ENCODE results near the gene DHX35.
"Not testable (repeated sequence)": the region's sequence is repeated elsewhere in the genome, so short reads cannot be mapped to it uniquely, and the experiment has no call there.

The DHX35 gene

DNA sequence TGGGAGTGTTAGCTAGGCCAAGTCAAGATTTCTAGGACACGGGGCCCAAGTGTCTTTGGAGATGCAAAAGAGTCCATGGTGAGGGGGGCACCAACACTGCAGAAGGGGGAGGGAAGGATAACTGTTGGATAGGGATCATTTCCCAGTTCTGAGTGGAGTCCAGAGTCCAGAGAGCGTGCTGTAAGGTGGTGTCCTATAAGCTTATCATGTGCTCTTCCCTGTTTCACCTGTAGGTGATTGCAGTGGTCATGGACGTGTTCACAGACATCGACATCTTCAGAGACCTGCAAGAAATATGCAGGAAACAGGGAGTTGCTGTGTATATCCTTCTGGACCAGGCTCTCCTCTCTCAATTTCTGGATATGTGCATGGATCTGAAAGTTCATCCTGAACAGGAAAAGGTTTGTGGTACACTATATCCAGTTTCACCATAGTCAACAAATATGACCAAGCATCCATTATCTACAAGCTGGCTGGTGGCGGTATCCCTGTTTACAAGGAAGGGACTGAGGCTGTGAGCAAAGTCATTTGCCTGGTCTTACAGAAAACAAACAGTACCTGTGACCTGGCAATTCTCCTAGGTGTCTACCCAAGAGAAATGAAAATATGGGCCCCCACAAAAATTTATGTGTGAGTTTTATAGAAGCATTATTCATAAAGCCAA, 20.3 kb upstream of the DHX35 start:
- DNase-seq = no peak

- DNase-seq = no peak
Measured at GRCh38 chr20:38945012-38945411, 17.1 kb upstream of the DHX35 start.

- DNase-seq = no peak
Measured at GRCh38 chr20:38946836-38947235, 15.3 kb upstream of the DHX35 start.

- DNase-seq = no peak
Measured at GRCh38 chr20:38947931-38948362, 14.2 kb upstream of the DHX35 start.

- no peak for DNase-seq
Measured at GRCh38 chr20:38950254-38950653, 11.9 kb upstream of the DHX35 start.

- no peak for DNase-seq
Measured at GRCh38 chr20:38951611-38952010, 10.5 kb upstream of the DHX35 start.

- no peak for DNase-seq
Measured at GRCh38 chr20:38952153-38952552, 10.0 kb upstream of the DHX35 start.

- no peak for DNase-seq
Measured at GRCh38 chr20:38953630-38954340, 8.4 kb upstream of the DHX35 start.

GRCh38 chr20:38957235-38957876, 4.8 kb upstream of the DHX35 start:
- no peak for DNase-seq

DNA sequence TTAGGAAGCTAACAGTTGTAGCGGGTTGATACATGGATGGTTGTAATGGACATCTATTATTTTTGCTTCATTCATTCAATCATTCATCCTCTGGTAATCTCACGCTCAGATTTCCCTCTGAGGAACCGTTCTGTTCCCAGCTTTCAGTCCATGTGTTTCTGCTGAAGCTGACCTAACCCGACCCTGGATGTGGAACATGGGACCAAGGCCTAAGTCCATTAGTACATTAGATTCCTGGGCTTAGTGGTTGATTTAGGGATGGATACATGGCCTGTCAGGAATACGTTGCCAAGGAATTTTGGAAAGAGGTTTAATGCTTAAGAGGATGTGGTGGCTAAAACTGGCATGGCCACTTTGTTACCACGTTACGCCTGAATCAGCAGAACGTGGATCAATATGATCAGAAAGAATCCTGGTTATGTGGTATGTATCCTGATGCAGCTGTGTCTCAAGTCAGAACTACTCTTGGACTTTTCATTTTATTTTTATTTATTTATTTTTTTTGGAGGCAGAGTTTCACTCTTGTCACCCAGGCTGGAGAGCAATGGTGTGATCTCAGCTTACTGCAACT, 4.1 kb upstream of the DHX35 start:
- no peak for DNase-seq

DNA sequence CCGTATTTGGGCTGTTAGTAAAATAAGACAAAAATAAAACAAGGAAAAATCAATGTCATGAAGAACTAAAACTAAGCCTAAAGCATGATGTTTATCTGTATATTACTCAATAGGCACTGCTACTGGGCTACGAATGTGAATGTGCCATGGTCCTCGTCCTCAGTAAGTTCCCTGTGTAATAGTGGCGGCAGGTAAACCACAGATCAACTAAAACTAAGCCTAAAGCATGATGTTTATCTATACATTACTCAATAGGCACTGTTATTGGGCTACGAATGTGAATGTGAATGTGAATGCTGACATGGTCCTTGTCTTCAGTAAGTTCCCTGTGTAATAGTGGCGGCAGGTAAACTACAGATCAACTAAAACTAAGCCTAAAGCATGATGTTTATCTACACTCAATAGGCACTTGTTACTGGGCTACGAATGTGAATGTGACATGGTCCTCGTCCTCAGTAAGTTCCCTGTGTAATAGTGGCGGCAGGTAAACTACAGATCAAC, 1.9 kb upstream of the DHX35 start:
- not testable (repeated sequence) for DNase-seq

DNA sequence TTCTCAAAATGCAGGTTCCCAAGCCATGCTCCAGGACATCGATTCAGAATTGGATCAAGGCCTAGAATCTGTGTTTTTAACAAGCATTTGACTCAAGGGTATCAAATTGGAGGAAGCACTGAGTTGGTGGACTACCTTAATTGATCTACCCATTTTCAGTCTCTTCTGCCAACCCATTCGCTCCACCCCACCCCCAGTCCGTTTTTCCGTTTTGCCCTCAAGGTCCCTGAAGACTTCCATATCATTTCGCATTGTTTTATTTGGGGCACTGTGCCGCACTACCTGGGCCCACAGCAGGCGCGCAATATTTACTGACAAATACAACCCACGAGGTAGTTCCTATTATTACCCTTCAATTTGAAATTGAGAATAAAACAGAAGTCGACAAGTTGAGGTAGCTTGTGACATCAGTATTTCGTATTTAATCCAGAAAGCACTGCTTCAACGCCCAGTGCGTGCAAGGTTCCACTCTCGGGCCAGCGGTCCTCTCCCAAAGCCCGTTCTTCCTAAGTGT, 557 bp upstream of the DHX35 start:
- no peak for DNase-seq

DNA sequence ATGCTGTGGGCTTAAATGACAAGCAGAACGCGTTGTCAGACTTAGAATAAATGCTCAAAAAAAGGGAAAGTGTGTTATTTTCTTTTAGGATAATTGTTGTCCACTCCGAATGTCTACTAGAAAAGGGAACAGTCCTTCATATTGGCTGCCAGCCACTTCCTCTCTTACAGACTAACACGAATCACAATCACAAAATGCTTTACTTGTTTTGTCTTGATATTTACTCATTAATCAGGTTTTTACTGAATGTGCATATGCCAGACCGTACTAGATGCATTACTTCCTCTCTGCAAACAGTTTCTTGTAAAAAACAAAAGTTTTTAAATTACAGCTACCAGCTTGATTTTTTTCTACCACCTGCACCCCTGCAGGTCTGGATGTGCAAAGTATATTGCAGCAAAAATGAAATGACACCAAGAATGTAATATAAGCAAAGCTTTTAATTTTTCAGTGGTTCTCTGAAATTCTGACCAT, 821 bp downstream of the DHX35 start:
- no peak for DNase-seq

- DNase-seq = no peak
Measured at GRCh38 chr20:38963745-38964144, 1.6 kb downstream of the DHX35 start.

- DNase-seq = no peak
Measured at GRCh38 chr20:38965264-38965663, 3.1 kb downstream of the DHX35 start.

DNA sequence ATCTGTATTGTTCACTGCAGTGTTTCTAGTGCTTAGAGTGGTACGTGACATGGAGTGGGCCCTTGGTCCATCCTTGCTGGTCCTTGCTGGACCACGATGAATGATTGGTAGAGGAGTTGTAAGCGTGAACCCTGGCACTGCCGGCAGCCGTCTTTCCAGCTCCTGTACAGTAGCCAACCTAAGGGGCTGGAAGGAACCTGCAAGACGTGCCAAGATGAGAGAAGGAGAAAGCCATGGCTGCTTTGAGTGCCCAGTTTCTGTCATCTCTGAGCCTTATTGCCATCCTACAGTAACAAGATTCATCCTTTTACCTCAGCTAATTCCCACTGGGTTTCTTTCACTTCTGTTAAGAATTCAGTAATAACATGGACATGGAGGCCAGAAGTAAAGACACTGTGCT, 5.9 kb downstream of the DHX35 start:
- no peak for DNase-seq

- DNase-seq = peak; percentile 8
Measured at GRCh38 chr20:38969708-38970107, 7.6 kb downstream of the DHX35 start.

DNA sequence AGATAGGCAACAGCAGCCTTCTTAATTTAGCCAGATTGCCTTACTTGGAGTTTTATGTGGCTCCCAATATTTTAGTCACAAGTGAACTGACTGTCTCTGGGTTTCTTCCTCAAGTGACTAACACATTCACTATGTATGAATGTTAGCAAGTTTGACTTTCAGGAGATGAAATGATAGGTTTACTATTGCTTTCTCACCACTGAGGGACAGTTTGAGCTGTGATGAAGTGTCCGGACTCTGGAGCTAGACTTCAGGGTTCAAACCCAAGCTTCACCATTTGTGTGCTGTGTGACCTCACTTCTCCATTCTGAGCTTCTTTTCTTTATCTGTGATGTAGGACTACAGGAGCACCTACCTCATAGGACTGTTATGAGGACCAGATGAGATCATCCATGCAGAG, 8.2 kb downstream of the DHX35 start:
- DNase-seq = peak; percentile 84

GRCh38 chr20:38973107-38973506, 11.0 kb downstream of the DHX35 start:
- no peak for DNase-seq

- peak; percentile 46 for DNase-seq
Measured at GRCh38 chr20:38973645-38974044, 11.5 kb downstream of the DHX35 start.

DNA sequence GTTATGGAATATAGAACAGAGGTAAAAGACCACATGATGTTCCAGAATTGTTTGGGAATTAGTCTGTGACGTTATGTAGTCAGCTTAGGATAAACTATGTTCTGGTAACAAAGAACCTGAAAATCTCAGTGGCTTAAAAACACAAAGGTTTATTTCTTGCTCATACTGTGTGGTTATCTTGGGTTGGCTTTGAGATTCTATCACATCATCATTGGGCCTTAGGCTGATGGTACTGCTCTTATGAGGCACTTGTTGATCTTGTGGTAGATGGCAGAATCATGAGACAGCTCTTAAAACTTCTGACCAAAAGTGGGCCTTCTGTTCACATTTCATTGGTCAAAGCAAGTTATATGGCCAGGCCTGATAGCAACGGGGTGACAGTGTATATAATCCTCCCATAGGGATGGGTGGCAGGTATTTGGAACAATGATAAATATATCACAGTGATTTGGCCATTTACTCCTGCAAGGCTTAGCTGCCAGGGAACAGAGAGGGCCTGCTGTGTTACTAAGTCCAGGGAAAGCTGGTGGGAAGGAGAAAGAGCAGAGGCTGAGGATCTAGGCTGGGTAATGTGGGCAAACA, 13.5 kb downstream of the DHX35 start:
- no peak for DNase-seq

DNA sequence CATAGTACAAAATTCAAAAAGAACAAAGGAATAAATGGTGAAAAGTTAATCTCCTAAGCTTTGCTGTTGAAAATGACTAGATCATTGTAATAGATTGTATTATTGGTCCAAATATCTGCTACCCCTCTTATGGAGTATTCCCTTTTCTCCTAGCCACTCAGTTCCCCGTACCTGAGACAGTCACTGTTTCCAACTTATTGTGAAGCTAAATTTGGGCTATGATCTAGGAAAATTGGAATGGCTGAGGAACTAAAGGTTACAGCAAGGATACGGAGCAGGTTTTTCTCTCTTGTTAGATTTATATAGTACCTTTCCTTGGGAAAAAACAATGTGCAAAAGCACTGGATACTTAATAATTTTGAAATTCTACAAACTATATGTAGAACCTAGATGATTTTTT, 17.3 kb downstream of the DHX35 start:
- DNase-seq = no peak

- no peak for DNase-seq
Measured at GRCh38 chr20:38979842-38980241, 17.7 kb downstream of the DHX35 start.

Measured in fibroblast of upper back skin (primary cell).